AG08396 (cell line): ENCODE results near the gene SEPTIN2.
A peak's percentile ranks its signal among the peaks of the same experiment; 100 is the strongest.
"Not testable (repeated sequence)": the region's sequence is repeated elsewhere in the genome, so short reads cannot be mapped to it uniquely, and the experiment has no call there.

Experiments
- DNase-seq: peaks from one replicate; pipeline ENCODE4 v3.0.0; 2012; ENCODE audit warnings: low spot score, mixed read lengths

Gene SEPTIN2

DNA sequence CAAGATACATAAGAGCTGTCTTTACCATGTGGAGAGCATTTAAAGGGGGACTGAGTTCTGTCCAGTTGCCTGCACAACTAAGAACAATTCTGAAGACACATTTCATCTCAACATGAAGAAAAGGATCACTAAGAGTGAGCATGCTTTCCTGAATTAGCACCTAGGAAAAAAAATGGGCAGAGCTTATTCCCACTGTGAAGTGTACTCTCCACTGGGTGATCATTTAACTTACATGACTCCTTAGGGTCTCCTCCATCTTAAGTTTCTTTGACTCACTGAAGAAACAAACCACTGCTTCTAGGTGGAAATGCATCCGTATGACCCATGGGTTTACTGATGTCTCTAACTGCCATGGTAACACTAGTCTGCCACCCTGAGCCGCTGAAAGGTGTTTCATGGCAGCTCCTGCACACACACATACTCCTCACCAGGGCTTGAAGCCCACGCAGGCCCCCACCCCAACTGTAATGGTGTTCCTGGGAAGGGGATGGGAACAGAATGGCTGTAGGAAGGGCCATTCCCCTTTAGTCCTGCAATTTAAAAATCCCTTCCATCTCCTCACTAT is 27.3 kb upstream of the SEPTIN2 start:
- DNase-seq: no peak

DNA sequence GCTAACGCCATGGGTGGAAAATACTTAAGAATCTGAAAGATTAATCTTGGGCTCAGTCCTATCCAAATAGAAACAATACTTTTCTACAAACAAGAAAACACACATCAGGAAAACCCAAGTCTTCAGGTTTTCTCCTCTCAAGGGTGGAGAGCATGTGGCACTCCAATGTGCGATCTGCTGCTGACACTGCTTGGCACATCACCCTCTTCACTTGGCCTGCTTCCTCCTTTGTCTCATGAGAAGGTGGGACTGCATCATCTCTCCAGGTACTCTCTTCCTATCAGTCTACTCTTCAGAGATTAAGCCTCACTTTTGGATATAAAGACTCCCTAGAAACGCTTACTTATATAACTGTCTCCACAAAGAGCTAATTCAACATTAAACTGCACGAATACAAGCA is 26.7 kb upstream of the SEPTIN2 start:
- DNase-seq: no peak

DNA sequence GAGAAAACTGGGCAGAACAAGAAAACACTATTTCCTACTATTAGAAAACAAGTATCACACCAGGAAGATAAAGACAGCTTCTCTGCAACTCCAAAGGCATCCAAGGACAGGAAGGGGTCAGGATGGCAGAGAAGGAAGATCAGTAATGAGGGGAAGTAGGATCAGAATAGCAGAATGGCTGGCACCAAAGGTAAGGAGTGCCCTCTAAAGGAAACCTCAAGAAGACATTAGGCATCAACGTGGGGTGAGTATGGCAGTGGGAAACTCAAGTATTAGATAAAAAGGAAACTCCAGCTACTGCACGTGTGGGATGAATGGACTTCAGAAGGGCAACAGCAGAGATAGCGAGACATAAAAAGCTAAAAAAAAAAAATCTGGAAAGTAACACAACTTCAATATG is 26.1 kb upstream of the SEPTIN2 start:
- no peak for DNase-seq

DNA sequence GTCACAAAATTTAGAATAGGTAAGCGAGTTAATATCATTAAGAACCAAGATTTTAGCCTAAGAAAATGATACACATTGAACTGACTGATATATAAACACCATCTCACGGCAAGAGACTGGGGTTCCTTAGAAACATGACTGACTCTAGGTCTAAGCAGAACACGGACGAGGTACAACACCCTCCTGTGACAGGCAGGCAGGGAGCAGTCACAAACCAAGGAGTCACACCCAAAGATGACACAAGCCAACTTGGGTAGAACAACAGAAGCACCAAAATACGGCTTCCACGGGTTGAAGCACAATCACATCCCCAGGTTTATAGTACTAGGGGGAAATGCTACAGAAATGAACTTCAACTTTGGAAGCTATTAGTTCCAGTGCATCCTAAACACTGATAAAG is 24.6 kb upstream of the SEPTIN2 start:
- DNase-seq: no peak

DNA sequence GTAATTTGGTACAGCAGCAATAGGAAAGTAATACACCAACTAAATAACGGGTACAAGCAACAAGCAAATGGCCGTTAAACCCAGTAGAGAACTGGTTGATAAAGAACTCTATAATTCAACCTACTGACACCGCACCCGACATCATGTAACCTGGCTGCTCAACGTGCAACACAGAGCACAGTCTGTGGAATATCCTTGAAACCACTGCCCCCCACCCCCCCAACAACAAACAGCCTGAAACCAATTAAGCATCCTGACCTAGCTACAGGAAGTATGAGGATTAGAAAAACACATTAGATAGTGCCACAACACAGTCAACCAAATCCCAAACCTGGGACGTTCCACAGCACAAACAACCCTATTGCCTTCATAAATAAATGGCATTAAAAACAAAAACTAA is 23.7 kb upstream of the SEPTIN2 start:
- DNase-seq: no peak

DNA sequence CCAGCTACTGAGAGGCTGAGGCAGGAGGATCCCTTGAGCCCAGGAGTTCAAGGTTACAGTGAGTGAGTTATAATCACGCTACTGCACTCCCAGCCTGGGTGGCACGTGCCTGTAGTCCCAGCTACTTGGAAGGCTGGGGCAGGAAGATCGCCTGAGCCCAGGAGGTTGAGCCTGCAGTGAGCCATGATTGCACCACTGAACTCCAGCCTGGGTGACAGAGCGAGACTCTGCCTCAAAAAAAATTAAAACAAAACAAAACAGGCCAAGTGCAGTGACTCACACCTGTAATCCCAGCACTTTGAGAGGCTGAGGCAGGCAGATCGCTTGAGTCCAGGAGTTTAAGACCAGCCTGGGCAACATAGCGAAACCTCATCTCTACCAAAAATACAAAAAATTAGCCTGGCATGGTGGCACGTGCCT is 22.3 kb upstream of the SEPTIN2 start:
- not testable (repeated sequence) for DNase-seq

GRCh38 chr2:241295326-241296095 is 20.2 kb upstream of the SEPTIN2 start:
- DNase-seq: no peak

GRCh38 chr2:241296767-241297166 is 19.0 kb upstream of the SEPTIN2 start:
- no peak for DNase-seq

- no peak for DNase-seq
Measured at GRCh38 chr2:241298673-241299072, 17.1 kb upstream of the SEPTIN2 start.

GRCh38 chr2:241300000-241300399 is 15.7 kb upstream of the SEPTIN2 start:
- no peak for DNase-seq

DNA sequence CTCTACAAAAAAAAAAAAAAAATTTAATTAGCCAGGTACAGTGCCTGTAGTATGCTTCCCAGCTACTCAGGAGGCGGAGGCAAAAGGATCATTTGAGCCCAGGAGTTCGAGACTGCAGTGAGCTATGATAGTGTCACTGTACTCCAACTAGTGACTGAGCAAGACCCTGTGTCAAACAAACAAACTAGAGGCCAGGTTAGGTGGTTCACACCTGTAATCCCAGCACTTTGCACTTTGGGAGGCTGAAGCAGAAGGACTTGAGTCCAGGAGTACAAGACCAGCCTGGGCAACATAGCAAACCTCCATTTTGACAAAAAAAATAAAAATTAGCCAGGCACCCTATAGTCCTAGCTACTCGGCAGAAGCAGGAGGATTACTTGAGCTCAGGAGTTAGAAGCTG is 13.6 kb upstream of the SEPTIN2 start:
- no peak for DNase-seq

DNA sequence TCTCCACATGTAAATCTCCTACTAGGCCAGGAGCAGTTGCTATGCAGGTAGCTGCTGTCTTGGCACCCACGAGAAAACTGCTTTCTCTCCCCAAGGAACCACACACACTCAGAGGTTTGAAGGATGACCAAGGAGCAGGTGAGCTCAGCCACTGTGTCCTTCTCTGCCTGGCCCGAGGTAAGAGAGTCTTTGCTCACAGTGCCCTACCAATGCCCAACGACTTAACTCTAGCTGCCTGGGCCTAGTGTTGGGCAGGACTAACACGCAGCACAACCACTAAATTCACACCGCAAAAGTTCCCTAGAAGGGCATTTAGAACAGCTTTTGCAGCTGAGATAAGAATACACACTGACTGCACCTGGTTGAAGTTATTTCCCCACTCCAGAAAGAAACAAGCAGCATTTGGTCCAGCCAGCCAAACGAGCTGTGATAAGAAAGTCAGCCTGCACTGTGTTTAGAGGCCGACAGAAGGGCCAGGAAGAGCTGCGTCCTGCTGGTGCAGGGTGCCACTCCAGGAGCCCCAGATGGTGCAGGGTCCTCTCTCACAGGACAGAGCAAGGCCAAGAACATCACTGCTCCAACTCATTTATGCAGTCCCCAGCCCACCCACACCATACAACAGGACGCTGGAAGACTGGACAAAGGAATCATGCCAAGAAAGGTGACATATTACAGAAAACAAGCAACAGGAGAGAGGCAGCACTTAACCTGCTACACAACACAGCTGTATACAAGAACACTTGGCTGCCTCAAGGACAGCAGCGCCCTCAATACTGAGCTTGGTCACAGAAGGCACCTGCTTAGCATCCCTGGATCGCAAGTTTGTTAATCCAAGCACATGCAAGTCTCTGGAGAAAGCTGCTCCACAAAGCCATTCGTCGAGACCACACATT is 12.7 kb upstream of the SEPTIN2 start:
- DNase-seq: no peak

- DNase-seq: no peak
Measured at GRCh38 chr2:241304039-241304670, 11.6 kb upstream of the SEPTIN2 start.

DNA sequence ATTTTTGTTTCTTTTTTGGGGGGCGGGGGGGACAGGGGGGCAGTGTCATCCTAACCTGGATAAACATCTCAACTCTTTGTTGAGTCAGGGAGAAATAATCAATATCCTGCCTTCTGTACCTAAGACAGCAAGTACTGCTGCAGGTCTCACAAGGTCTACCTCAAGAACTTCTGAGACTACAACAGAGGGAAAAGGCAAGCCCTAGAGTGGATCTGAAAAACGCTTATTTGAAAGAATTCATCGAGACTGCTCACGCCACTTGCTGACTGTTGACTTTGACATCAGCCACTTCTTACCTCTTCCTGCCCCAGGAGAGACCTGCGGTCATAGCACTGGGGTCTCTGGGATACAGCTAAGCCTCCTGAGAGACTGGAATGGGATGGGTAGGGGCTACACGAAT is 8.7 kb upstream of the SEPTIN2 start:
- DNase-seq: no peak

GRCh38 chr2:241308267-241308666 is 7.5 kb upstream of the SEPTIN2 start:
- no peak for DNase-seq

DNA sequence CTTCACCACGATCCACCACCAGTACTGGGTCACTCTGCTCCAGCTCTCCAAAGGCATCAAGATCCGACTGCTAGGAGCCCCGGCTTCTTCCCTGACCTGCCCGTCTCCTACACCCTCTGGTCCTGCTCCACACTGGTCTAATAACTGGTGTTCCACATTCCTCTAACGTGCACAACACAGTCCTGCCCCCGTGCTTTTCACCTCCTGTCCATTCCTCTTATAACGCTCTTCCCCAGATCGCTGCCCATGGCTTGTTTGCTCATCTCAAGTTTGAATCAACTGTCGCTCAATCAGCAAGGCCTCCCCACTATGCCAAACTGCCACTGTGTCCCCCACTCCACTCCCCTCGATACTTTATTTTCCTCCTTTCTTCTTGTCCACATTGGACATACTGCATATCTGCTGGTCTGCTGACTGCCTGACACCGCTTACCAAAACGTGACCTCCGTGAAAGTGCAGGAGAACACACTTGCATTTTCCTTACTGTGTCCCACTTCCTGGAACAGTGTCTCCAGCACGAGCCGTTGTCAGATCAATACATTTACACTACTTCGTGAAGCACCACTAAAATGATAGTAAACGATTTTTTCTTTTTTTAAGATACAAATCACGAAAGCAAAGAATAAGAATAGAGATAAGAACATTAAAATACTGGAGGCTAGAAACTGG is 6.8 kb upstream of the SEPTIN2 start:
- no peak for DNase-seq

GRCh38 chr2:241309684-241310117 is 6.0 kb upstream of the SEPTIN2 start:
- peak; percentile 41 for DNase-seq

DNA sequence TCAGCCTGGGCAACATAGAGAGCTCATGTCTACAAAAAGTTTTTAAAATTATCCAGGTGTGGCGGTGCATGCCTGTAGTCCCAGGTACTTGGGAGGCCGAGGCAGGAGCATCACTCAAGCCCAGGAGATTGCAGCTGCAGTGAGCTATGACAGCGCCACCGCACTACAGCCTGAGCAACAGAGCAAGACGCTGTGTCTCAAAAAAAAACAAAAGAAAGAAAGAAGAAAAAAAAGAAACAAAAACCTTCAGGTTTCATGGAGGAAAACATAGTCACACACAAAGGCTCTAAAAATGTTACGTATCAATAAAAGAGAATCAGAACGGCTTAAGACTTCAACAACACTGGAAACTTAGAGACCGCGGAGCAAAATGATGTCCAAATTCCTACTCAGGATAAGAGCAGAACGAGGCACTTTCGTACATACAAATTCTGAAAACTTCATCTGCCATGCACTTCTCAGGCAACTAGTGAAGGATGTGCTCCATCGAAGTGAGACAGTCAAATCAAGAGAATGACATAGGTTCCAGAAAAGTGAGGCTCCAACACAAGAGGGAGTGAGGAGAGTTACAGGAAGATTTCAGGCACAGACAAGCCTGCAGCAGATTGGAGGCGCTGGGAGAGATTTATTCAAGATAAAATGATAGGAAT is 4.7 kb upstream of the SEPTIN2 start:
- no peak for DNase-seq

- DNase-seq: no peak
Measured at GRCh38 chr2:241312082-241312481, 3.6 kb upstream of the SEPTIN2 start.

DNA sequence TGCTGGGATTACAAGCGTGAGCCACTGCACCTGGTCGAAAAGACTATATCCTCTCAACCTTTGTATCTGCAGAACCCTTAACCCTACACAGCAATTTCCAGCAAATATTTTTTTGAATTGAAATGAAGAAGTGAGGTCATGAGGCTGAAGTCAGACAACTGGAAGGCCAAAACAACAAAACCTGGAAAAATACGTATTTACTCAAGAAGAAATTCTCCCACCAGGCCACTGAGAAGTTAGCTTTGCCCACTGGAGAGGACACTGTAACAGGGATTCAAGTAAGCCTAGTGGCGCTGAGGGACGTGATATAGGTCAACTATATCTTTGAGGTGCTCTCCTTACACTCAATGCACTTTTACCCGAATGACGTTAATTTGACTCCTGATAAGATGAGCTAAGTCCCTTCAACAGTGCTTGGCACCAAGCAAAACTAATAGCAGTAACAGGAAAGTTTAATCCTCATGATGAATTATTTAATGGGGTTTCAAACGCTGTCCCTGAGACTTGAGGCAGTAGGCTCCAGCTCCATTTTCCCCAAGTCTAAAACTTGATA is 2.1 kb upstream of the SEPTIN2 start:
- DNase-seq: no peak
